GM13977 (cell line): ENCODE data around the gene PSMC5.
A peak's percentile ranks its signal among the peaks of the same experiment; 100 is the strongest.
"Not testable (repeated sequence)": the region's sequence is repeated elsewhere in the genome, so short reads cannot be mapped to it uniquely, and the experiment has no call there.

Experiments used
- DNase-seq: peaks from one replicate; pipeline ENCODE4 v3.0.0; 2012; ENCODE audit warnings: low spot score
- in situ Hi-C: fragments of 300-500 bp; cut with MboI; formaldehyde crosslinking; loops from one replicate; pipeline ENCODE4 v1.12.0; 2022; ENCODE audit warnings: low sequenced_read_pairs, low pct_unique_long_range_greater_than_20kb, mixed read lengths, inconsistent platforms; ENCODE audit not compliant: unreplicated experiment
- TF ChIP-seq, protein P1 (sequence below): IDR thresholded peaks from 2 replicates; pipeline ENCODE4 v1.5.1; 2012; ENCODE audit warnings: mild to moderate bottlenecking, control low read depth; ENCODE audit not compliant: insufficient read depth; ENCODE audit errors: extremely low read depth, missing control alignments

The PSMC5 gene

DNA sequence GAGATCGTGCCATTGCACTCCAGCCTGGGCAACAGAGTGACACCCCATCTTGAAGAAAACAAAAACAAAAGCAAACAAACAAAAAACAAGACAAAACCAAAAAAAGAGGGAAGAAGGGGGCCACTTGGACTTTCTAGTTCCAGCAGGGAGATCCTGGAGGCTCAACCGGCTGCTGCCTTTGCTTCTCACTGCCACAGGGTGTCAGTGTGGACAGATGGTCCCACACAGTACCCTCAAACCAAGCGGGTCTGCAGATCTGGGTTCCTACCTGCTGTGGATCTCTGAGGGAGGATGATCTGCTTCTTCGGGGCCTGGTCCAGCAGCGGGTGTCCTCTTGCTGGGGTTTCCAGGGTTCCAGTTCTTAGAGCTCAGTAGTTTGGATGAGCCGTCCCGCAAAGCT, 39.4 kb downstream of the PSMC5 start:
- in situ Hi-C loops, DNase-seq: not testable (repeated sequence)
- TF ChIP-seq, protein P1, sequence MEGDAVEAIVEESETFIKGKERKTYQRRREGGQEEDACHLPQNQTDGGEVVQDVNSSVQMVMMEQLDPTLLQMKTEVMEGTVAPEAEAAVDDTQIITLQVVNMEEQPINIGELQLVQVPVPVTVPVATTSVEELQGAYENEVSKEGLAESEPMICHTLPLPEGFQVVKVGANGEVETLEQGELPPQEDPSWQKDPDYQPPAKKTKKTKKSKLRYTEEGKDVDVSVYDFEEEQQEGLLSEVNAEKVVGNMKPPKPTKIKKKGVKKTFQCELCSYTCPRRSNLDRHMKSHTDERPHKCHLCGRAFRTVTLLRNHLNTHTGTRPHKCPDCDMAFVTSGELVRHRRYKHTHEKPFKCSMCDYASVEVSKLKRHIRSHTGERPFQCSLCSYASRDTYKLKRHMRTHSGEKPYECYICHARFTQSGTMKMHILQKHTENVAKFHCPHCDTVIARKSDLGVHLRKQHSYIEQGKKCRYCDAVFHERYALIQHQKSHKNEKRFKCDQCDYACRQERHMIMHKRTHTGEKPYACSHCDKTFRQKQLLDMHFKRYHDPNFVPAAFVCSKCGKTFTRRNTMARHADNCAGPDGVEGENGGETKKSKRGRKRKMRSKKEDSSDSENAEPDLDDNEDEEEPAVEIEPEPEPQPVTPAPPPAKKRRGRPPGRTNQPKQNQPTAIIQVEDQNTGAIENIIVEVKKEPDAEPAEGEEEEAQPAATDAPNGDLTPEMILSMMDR, result peak; percentile 32

DNA sequence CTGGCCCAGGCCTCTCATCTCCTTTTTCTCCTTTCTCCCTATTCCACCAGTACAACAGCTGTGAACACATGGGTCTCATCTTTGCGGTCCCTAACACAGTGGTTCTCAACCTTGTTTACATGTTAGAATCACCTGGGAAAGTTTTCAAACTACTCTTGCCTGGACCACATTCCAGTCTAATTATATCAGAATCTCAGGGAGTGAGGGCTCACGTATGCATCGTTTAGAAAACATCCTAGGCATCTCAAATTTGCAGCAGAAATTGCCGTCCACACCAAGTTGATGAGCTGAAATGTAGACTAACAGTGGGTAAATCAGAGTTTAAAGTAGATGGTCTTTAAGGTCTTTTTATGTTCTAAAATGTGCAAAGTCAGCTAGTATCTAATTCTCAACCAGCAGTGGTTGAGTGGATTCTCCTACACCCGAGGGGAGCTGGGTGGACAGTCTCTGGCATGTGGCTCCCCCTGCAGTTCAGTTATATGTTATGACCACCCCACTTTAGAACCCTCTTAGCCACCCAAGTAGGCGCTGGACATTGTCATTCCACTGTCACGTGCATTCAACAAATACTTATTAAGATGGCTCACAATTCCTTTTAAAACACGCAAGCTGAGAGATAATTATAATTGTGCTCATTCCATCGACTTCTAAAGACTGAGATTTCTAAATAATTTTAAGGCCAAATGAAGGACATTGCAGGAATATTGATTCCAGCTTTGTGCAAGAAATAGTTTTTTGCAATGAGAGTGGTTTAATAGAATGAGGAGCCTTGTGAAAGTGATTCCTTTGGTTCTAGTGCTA, 42.5 kb downstream of the PSMC5 start:
- in situ Hi-C loops, DNase-seq: not testable (repeated sequence)

DNA sequence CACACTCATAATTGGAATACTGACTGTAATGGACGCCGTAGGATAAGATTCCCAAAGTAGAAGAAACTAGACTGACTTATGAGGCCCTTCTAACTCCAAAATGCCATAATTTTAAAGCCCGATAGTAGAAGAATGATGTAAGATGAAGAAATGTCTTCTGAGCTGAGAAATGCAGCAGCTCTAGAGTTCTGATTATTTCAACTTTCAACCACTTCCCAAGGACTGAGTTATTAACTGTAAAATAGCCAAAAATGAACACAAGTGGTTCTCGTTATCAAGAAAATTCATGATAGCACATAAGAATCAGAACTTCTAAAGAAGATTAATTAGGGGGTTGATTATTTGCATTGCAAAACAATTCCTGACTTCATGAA, 43.0 kb downstream of the PSMC5 start:
- DNase-seq, in situ Hi-C loops: not testable (repeated sequence)

DNA sequence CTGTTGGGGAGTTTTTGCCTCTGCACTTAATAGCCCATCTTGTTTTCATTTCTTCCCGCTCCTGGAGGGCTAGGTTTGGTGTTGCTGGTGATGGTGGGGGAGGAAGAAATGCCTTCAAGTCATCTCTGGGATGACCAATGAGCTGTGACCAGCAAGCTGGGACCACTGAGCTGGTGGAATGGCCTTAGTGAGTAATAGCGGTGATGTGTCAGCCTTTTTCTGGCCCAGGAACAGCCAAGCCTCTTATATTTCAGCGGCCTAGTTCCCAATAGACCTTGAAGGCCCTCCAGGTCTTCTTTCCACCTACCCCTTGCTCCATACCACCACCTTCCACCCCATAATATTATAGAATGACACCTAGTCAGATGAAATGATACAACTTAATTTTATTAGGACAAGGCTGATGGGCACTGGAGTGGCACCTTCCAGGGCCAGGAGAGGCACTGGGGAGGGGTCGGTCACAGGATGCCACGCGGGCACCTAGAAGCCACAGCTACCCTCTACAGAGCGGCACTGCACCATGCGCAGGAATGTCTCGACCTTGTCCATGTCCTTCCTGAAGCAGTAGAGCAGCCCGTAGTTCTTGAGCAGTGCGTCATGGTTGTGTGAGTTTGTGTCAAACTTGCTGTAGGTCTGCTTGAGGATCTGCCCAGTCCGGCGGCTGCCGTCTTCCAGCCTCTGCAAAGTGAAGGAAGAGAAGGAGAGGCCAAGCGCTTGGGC, 44.6 kb downstream of the PSMC5 start:
- in situ Hi-C loops, DNase-seq: not testable (repeated sequence)

DNA sequence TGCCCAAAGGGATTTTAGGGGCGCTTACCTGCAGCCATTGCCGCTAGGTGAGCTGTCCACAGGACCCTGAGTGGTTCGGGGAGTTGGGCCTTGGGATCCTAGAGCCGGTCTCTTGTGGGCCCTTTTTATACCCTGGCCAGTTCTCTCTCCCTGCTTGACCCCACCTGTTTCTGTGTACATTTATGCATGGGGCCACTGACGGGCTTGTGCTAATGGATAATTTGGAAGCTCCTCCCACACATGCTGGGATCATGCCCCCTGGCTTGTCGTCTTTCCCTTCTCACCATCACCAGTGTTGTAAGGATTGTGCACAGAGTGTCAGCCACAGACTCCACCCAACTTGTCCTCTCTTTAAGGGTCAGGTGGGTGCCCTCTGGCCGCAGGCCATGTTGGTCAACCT, 46.3 kb downstream of the PSMC5 start, which contains the start of gene CSH2:
Gene CSH2, minus strand, starts transcription at position 101 of the 400 bp plus-strand sequence. Its CDS starts 63 bp downstream, at position 38.
- in situ Hi-C loops, DNase-seq: not testable (repeated sequence)

DNA sequence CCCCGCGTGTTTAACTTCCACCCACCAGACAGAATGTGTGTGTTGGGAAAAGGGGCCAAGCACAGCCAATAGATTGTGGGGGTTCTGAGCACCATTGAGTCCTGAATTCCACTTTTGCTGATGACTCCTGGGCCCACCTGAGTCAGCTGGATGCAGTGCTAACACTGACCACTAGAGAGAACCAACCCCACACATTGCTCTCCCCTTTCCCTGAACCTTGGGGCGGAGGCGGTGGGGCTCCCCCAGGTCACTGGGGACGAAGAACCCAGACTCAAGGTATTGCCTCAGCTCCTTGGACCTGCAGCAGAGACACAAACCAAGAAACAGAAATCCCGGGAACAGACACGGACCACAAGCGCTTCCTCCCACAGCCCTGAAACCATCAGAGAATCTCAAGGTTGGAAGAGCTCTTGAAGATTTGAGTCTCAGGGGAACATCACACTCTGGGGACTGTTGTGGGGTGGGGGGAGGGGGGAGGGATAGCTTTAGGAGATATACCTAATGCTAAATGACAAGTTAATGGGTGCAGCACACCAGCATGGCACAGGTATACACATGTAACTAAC, 46.9 kb downstream of the PSMC5 start:
- in situ Hi-C loops, DNase-seq: not testable (repeated sequence)

DNA sequence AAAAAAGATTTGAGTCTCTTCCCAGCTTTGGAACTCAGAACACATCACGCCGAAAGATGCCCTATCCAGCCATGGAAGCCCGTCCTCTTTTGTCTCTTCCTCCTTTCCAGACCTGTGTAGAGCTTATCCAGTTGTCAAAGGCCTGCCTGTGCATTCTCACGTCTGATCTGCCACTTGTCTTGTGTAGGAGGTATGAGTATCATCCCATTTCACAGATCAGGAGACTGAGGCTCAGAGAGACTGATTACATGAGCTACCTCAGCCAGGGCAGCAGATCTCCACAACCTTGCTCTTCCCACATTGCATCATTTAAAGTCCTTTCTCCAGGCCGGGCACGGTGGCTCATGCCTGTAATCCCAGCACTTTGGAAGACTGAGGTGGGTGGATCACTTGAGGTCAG, 47.5 kb downstream of the PSMC5 start:
- in situ Hi-C loops, DNase-seq: not testable (repeated sequence)

DNA sequence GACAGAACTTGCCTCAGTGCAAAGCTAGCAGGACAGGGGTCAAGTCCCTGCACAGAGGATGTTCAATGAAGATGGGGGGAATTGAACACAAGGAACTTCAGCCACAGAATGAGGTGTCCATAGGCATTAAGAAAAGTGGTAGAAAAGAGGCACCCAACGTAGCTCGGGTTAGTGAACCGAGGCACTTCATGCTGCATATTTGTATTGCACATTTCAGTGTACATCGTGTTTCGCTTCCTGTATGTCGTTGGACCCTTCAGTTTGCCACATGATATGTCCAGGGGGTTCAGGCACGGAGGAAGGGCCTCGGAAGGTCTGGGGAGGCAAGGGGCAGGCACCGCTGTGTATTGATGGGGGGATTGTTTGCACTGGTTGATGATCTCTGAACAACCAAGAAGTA, 51.2 kb downstream of the PSMC5 start:
- DNase-seq, in situ Hi-C loops: not testable (repeated sequence)

DNA sequence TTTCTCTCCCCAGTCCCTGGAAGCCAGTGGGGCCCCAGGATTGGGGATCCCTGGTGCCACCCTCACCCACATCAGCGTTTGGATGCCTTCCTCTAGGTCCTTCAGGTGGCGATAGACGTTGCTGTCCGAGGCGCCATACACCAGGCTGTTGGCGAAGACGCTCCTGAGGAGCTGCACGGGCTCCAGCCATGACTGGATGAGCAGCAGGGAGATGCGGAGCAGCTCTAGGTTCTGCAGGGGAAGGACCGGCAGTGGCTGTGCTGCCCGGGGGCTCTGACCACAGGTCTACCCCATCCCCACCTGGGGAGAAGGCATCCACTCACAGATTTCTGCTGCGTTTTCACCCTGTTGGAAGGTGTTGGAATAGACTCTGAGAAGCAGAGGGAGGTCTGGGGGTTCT, 53.5 kb downstream of the PSMC5 start:
- in situ Hi-C loops, result no loop called here
- TF ChIP-seq, protein P1, result no peak
- DNase-seq, result no peak

DNA sequence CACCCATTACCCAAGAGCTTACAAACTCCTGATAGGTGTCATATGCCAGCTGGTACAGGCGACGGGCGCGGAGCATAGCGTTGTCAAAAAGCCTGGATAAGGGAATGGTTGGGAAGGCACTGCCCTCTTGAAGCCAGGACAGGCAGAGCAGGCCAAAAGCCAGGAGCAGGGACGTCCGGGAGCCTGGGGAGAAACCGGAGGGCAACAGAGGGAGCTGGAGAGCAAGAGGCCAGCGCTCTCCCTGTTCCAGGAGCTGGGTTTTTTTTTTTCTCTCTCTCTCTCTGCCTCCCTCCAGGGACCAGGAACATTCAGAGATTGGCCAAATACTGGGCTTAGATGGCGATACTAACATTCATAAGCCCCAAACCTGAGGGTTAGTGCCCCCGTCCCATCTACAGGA, 54.1 kb downstream of the PSMC5 start:
- DNase-seq, in situ Hi-C loops: not testable (repeated sequence)
